Mesenchymal stem cell (in vitro differentiated cells and primary cell): ENCODE data around the gene DNAL4.

Experiments
- DNase-seq: peaks from one replicate; pipeline ENCODE4 v3.0.0-alpha.2; 2013
- H2AFZ ChIP-seq: one replicate; pipeline ENCODE4 v1.6.1; 2013; ENCODE audit warnings: low read depth, mild to moderate bottlenecking, control low read depth, inconsistent platforms, low read length, moderate library complexity
- H2AK5ac ChIP-seq: 2 replicates; pipeline ENCODE4 v1.6.1; 2013; ENCODE audit warnings: low read length, moderate library complexity, mild to moderate bottlenecking, inconsistent platforms; ENCODE audit not compliant: severe bottlenecking
- H2BK120ac ChIP-seq: one replicate; pipeline ENCODE4 v1.6.1; 2013; ENCODE audit warnings: low read depth, mild to moderate bottlenecking, inconsistent platforms, low read length, moderate library complexity
- H2BK12ac ChIP-seq, 2 experiments: one replicate each; pipeline ENCODE4 v1.6.1; 2013; ENCODE audit warnings: inconsistent platforms in 2 of 2, low read length in 2 of 2, mild to moderate bottlenecking in 2 of 2, moderate library complexity in 2 of 2, control low read depth in 1 of 2
- H2BK15ac ChIP-seq: one replicate; pipeline ENCODE4 v1.6.1; 2013; ENCODE audit warnings: mild to moderate bottlenecking, low read depth, inconsistent platforms; ENCODE audit not compliant: poor library complexity, severe bottlenecking
- H2BK5ac ChIP-seq: 2 replicates; pipeline ENCODE4 v1.6.1; 2013; ENCODE audit warnings: low read depth, mild to moderate bottlenecking, low read length, control low read depth, inconsistent platforms; ENCODE audit not compliant: poor library complexity, severe bottlenecking
- H3K14ac ChIP-seq, 2 experiments: one replicate each; pipeline ENCODE4 v1.6.1; 2013; ENCODE audit warnings: inconsistent platforms in 2 of 2, low read length in 2 of 2, control low read depth in 1 of 2, mild to moderate bottlenecking in 1 of 2, moderate library complexity in 1 of 2
- H3K18ac ChIP-seq, 2 experiments: one replicate each; pipeline ENCODE4 v1.6.1; 2013; ENCODE audit warnings: inconsistent platforms in 2 of 2, low read length in 2 of 2, control low read depth in 1 of 2, low read depth in 1 of 2, mild to moderate bottlenecking in 1 of 2
- H3K23ac ChIP-seq, 2 experiments: one replicate each; pipeline ENCODE4 v1.6.1; 2013; ENCODE audit warnings: inconsistent platforms in 2 of 2, low read length in 2 of 2, mild to moderate bottlenecking in 2 of 2, moderate library complexity in 2 of 2, control low read depth in 1 of 2
- H3K27ac ChIP-seq: 2 replicates; pipeline ENCODE4 v1.5.1; 2013; ENCODE audit warnings: mild to moderate bottlenecking, moderate library complexity, low read length, control low read depth, inconsistent platforms; ENCODE audit not compliant: poor library complexity, severe bottlenecking
- H3K27me3 ChIP-seq, 2 experiments: 2 replicates each; pipeline versions ENCODE4 v1.6.1 to v1.7.0; 2013; ENCODE audit warnings: low read length in 2 of 2, mild to moderate bottlenecking in 2 of 2, moderate library complexity in 2 of 2, control low read depth in 1 of 2, inconsistent platforms in 1 of 2; ENCODE audit not compliant: control insufficient read depth in 1 of 2, insufficient read depth in 1 of 2
- H3K36me3 ChIP-seq, 2 experiments: 2 replicates each; pipeline versions ENCODE4 v1.6.1 to v1.7.0; 2013; ENCODE audit warnings: low read length in 2 of 2, control low read depth in 1 of 2, inconsistent platforms in 1 of 2, low read depth in 1 of 2, mild to moderate bottlenecking in 1 of 2; ENCODE audit not compliant: insufficient read depth in 2 of 2, control insufficient read depth in 1 of 2
- H3K4ac ChIP-seq, 2 experiments: one replicate each; pipeline ENCODE4 v1.6.1; 2013; ENCODE audit warnings: inconsistent platforms in 2 of 2, low read length in 2 of 2, mild to moderate bottlenecking in 2 of 2, moderate library complexity in 2 of 2, control low read depth in 1 of 2, low read depth in 1 of 2
- H3K4me1 ChIP-seq: 2 replicates; pipeline ENCODE4 v1.6.1; 2013; ENCODE audit warnings: low read depth, low read length, control low read depth; ENCODE audit not compliant: control insufficient read depth, insufficient read depth
- H3K4me2 ChIP-seq: 2 replicates; pipeline ENCODE4 v1.6.1; 2013; ENCODE audit warnings: low read length, mild to moderate bottlenecking, inconsistent platforms; ENCODE audit not compliant: poor library complexity, severe bottlenecking
- H3K4me3 ChIP-seq, 2 experiments: 2 replicates each; pipeline versions ENCODE4 v1.5.1 to v1.7.0; 2013; ENCODE audit warnings: low read length in 2 of 2, mild to moderate bottlenecking in 2 of 2, control low read depth in 1 of 2, low read depth in 1 of 2; ENCODE audit not compliant: insufficient read depth in 1 of 2
- H3K79me1 ChIP-seq: replicated peaks from 2 replicates; pipeline ENCODE4 v1.6.1; 2013; ENCODE audit warnings: mild to moderate bottlenecking, control low read depth, low read length, inconsistent platforms; ENCODE audit not compliant: poor library complexity, severe bottlenecking
- H3K9ac ChIP-seq: 2 replicates; pipeline ENCODE4 v1.7.0; 2013; ENCODE audit warnings: mild to moderate bottlenecking, low read length, moderate library complexity
- H3K9me3 ChIP-seq: 2 replicates; pipeline ENCODE4 v1.7.0; 2013; ENCODE audit warnings: mild to moderate bottlenecking, low read length; ENCODE audit not compliant: control insufficient read depth
- H4K8ac ChIP-seq: one replicate; pipeline ENCODE4 v1.6.1; 2013; ENCODE audit warnings: inconsistent platforms, mild to moderate bottlenecking, low read length, moderate library complexity
- H4K91ac ChIP-seq: one replicate; pipeline ENCODE4 v1.6.1; 2013; ENCODE audit warnings: mild to moderate bottlenecking, low read length, inconsistent platforms
- WGBS: methylation state at CpG from one replicate; pipeline ENCODE4 v1.1.7; 2013; ENCODE audit warnings: mixed read lengths; 5-methylcytosine and 5-hydroxymethylcytosine counted together

The DNAL4 gene

DNA sequence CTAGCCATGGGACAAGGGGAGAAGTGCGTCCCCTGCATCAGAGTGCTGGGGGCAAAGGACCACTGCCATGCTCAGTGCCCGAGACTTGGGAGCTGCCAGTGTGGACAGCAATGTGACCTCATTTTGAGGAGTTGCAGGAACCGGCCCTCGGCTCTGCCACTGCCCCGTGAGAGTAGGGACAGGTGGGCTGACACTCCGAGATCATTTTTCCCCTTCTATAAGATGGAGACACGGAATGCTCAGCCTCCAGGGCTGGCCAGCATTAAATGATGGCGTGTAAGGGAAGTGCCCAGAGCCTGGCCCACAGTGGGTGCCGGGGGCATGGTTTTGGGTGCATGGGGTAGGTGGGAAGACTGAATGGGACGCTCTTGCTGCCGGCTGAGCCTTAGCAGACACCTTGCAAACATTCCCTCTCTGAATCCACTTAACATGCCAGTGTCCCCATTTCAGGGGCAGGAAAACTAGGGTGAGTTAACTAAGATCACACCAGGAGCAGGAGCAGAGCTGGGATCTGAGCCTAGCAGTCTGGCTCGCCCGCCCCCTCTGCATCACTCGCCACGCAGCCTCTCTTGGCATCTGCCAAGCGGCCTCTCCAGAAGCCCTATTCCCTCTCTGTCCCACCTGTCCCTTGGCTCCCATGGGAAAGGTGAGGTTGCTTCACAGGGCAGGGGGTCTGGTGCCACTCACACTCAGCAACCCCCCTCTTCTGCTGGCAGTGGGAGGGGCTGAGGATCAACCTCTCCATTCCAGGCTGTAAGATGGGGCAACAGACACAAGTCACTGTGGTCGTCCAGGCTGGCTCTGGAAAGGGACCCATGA, 36.3 kb upstream of the DNAL4 start:
- no peak overlapping the region for H3K4me2 ChIP-seq
- H2BK5ac ChIP-seq: no peak overlapping the region
- H3K27me3 ChIP-seq: peaks cover 6 to 8% of the 10 kb centered on the region in 2 experiments
- no peak overlapping the region for H2BK12ac ChIP-seq
- no peaks in the 10 kb centered on the region for H3K9me3 ChIP-seq
- no peak for DNase-seq
- H3K79me1 ChIP-seq: no peaks in the 10 kb centered on the region
- no peak overlapping the region for H3K14ac ChIP-seq
- no peak overlapping the region for H3K18ac ChIP-seq
- H4K91ac ChIP-seq: no peak overlapping the region
- H3K27ac ChIP-seq: no peak overlapping the region
- H3K36me3 ChIP-seq: peaks cover 0 to 10% of the 10 kb centered on the region in 2 experiments
- H4K8ac ChIP-seq: no peak overlapping the region
- H3K23ac ChIP-seq: no peak overlapping the region
- 85% methylated on average over 12 of the region's 17 CpGs for WGBS
- no peak overlapping the region for H2AFZ ChIP-seq
- H2AK5ac ChIP-seq: no peak overlapping the region
- H3K4me3 ChIP-seq: no peak overlapping the region
- H2BK15ac ChIP-seq: no peak overlapping the region
- no peak overlapping the region for H3K9ac ChIP-seq
- H2BK120ac ChIP-seq: no peak overlapping the region
- peaks cover 24% of the 10 kb centered on the region for H3K4me1 ChIP-seq
- no peak overlapping the region for H3K4ac ChIP-seq

DNA sequence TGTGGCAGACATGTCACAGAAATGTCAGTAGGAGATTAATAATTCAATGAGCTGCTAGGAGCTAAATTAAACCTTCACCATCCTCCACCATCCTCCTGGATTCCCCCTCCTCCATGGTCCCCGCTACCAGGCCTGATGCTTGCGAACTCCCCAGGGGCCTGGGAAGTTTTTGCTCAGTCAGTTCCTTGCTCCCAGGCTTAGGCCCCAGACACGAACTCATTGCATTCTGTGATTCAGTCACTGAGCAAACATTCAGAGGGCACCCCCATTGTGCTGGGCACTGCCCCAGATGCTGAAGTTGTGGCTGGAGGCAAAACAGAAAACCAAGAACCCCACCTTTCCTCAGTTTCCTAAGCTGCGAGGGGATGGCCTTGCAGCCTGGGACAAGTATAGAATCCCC, 35.5 kb upstream of the DNAL4 start:
- no peak overlapping the region for H2BK15ac ChIP-seq
- no peak overlapping the region for H3K18ac ChIP-seq
- no peak overlapping the region for H4K8ac ChIP-seq
- no peak overlapping the region for H2AK5ac ChIP-seq
- no peak overlapping the region for H3K27ac ChIP-seq
- no peak overlapping the region for H3K4ac ChIP-seq
- no peak overlapping the region for H3K4me2 ChIP-seq
- H2BK5ac ChIP-seq: no peak overlapping the region
- H2AFZ ChIP-seq: no peak overlapping the region
- H4K91ac ChIP-seq: no peak overlapping the region
- H3K23ac ChIP-seq: no peak overlapping the region
- H2BK12ac ChIP-seq: no peak overlapping the region
- no peak overlapping the region for H3K14ac ChIP-seq
- no peak overlapping the region for H3K9ac ChIP-seq
- DNase-seq: no peak
- no peaks in the 10 kb centered on the region for H3K79me1 ChIP-seq
- 82% methylated on average over 4 of the region's 4 CpGs for WGBS
- no peak overlapping the region for H3K4me3 ChIP-seq
- peaks cover 0 to 10% of the 10 kb centered on the region in 2 experiments for H3K36me3 ChIP-seq
- no peak overlapping the region for H2BK120ac ChIP-seq
- H3K27me3 ChIP-seq: peaks cover 5 to 6% of the 10 kb centered on the region in 2 experiments
- peaks cover 24% of the 10 kb centered on the region for H3K4me1 ChIP-seq
- no peaks in the 10 kb centered on the region for H3K9me3 ChIP-seq

DNA sequence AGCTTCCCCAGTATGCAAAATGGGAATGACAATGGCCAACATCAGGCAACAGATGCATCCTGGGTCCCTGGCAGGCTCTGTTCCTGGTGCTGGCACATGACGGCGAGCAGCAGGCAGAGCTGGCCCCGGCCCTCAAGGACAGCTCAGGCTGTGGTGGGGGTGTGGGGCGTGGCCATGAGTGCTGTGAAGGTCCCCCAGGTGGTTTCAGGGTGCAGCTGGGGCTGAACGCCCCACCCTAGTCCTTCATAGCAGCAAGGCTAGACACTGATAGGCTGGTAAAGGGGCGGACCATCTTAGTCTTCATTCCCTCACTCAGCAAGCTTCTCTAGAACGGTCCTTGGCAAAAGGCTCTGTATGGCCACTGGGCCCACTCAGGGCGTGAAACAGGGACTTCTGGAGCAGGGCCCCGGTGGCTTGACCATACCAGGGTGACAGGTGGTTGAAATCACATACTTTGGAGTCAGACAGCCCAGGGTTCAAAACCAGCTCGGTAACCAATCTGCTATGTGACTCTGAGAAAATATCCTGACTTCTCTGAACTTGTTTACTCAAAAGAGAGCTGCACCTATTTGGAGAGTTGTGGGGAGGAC, 34.8 kb upstream of the DNAL4 start:
- Histone ChIP-seq H3K4me1 (peaks cover 24% of the 10 kb centered on the region), H3K27me3 (peaks cover 0 to 6% of the 10 kb centered on the region in 2 experiments), H2BK12ac (no peak overlapping the region), H3K14ac (no peak overlapping the region), H4K8ac (no peak overlapping the region), H3K23ac (no peak overlapping the region), H3K27ac (no peak overlapping the region), H3K4ac (no peak overlapping the region), H3K9ac (no peak overlapping the region), H2BK120ac (no peak overlapping the region), H3K36me3 (peaks cover 0 to 11% of the 10 kb centered on the region in 2 experiments), H2AFZ (no peak overlapping the region), H2BK15ac (no peak overlapping the region), H2BK5ac (no peak overlapping the region), H2AK5ac (no peak overlapping the region), H3K4me2 (no peak overlapping the region), H3K4me3 (no peak overlapping the region), H3K79me1 (no peaks in the 10 kb centered on the region), H4K91ac (no peak overlapping the region), H3K18ac (no peak overlapping the region), H3K9me3 (no peaks in the 10 kb centered on the region)
- 72% methylated on average over 9 of the region's 10 CpGs for WGBS
- no peak for DNase-seq

DNA sequence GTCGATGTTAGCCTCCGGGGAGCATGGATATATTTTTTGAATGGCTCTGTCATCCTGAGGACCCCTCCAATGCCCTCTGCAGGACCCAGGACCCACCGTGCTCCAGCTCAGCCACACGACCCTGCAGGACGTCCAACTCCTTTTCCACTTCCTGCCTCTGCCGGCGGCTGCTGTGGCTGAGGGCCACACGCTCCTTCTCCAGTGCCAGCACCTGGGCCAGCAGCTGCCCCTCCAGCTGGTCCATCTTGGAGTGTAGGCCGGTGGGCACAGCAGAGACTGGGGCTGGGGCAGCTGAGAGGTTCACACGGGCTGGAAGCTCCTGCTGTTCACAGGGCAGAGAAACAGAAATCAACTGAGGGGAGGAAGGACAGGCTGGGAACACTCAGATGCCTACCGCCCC, 34.2 kb upstream of the DNAL4 start:
- Histone ChIP-seq H2AFZ (no peak overlapping the region), H2AK5ac (no peak overlapping the region), H3K36me3 (peaks cover 0 to 16% of the 10 kb centered on the region in 2 experiments), H4K8ac (no peak overlapping the region), H3K4ac (no peak overlapping the region), H3K79me1 (no peaks in the 10 kb centered on the region), H2BK5ac (no peak overlapping the region), H2BK12ac (no peak overlapping the region), H2BK15ac (no peak overlapping the region), H3K27ac (no peak overlapping the region), H3K4me2 (no peak overlapping the region), H3K18ac (no peak overlapping the region), H3K4me1 (peaks cover 24% of the 10 kb centered on the region), H3K9me3 (no peaks in the 10 kb centered on the region), H4K91ac (no peak overlapping the region), H3K14ac (no peak overlapping the region), H3K23ac (no peak overlapping the region), H3K27me3 (peaks cover under 1 to 6% of the 10 kb centered on the region in 2 experiments), H3K4me3 (no peak overlapping the region), H2BK120ac (no peak overlapping the region), H3K9ac (no peak overlapping the region)
- DNase-seq: no peak
- WGBS: 72% methylated on average over 11 of the region's 11 CpGs
